ENCODE measurements around the gene TP73. TPM values are rescaled to one million over a fixed set of nuclear protein-coding genes. Genes with fewer than 3 reads are reported as not detected.
A peak's percentile ranks its signal among the peaks of the same experiment; 100 is the strongest.

TP73 gene
- total RNA-seq, 2 donors from 2014 or later = 0.26 to 13.5 TPM

- peaks cover 37% of the 10 kb centered on the region for H3K4me1 ChIP-seq
- no peak for ATAC-seq
- peak in 1 of 4 donors; percentile 8 for DNase-seq
- no peak for TF ChIP-seq CTCF (IDR thresholded peaks at IDR 0.05)
- no peak for TF ChIP-seq POLR2A (IDR thresholded peaks at IDR 0.05)
- intact Hi-C loops (cut with DNase I) = no loop called here
- no peaks in the 10 kb centered on the region for H3K27me3 ChIP-seq
- no peak overlapping the region for H3K4me3 ChIP-seq
- no peak overlapping the region for H3K27ac ChIP-seq
- H3K36me3 ChIP-seq (replicated peaks in 1 of 2; ENCODE audit: insufficient read depth in 1 of 2, low read depth in 2 of 2) = no peaks in the 10 kb centered on the region
- 81 to 91% methylated on average over 15 to 17 of the region's 17 CpGs for WGBS, 2 donors
- H3K9me3 ChIP-seq = no peaks in the 10 kb centered on the region
Observed at GRCh38 chr1:3672971-3673361, 20.6 kb downstream of the TP73 start.

GRCh38 chr1:3673381-3674099, 21.2 kb downstream of the TP73 start:
- Histone ChIP-seq H3K36me3 (replicated peaks in 1 of 2; ENCODE audit: insufficient read depth in 1 of 2, low read depth in 2 of 2) (no peaks in the 10 kb centered on the region), H3K27ac (no peak overlapping the region), H3K27me3 (no peaks in the 10 kb centered on the region), H3K4me1 (peaks cover 34% of the 10 kb centered on the region), H3K9me3 (no peaks in the 10 kb centered on the region), H3K4me3 (no peak overlapping the region)
- WGBS, 2 donors = 85 to 91% methylated on average over 17 to 24 of the region's 25 CpGs
- intact Hi-C loops (cut with DNase I) = no loop called here
- DNase-seq (peak in 1 of 4 donors; percentile 11), ATAC-seq (no peak)
- TF ChIP-seq CTCF (IDR thresholded peaks at IDR 0.05) (no peak), POLR2A (IDR thresholded peaks at IDR 0.05) (no peak)

- Histone ChIP-seq H3K4me1 (peaks cover 26% of the 10 kb centered on the region), H3K36me3 (replicated peaks in 1 of 2; ENCODE audit: insufficient read depth in 1 of 2, low read depth in 2 of 2) (no peaks in the 10 kb centered on the region), H3K9me3 (no peaks in the 10 kb centered on the region), H3K27me3 (no peaks in the 10 kb centered on the region), H3K27ac (no peak overlapping the region), H3K4me3 (no peak overlapping the region)
- TF ChIP-seq POLR2A (IDR thresholded peaks at IDR 0.05) = no peak
- TF ChIP-seq CTCF (IDR thresholded peaks at IDR 0.05) = no peak
- ATAC-seq (peak; percentile 75), DNase-seq (peak; percentile 35 to 62 (median 57))
- WGBS, 2 donors = 40 to 45% methylated on average over 16 to 29 of the region's 30 CpGs
- intact Hi-C loops (cut with DNase I) = no loop called here
Observed at GRCh38 chr1:3674100-3675094, 22.1 kb downstream of the TP73 start.

- Histone ChIP-seq H3K36me3 (replicated peaks in 1 of 2; ENCODE audit: insufficient read depth in 1 of 2, low read depth in 2 of 2) (no peaks in the 10 kb centered on the region), H3K27ac (no peak overlapping the region), H3K27me3 (no peaks in the 10 kb centered on the region), H3K9me3 (no peaks in the 10 kb centered on the region), H3K4me3 (no peak overlapping the region), H3K4me1 (peaks cover 23% of the 10 kb centered on the region)
- TF ChIP-seq CTCF (IDR thresholded peaks at IDR 0.05) = no peak
- TF ChIP-seq POLR2A (IDR thresholded peaks at IDR 0.05) = no peak
- intact Hi-C loops (cut with DNase I) = no loop called here
- ATAC-seq (no peak), DNase-seq (no peak)
- 64 to 76% methylated on average over 3 to 11 of the region's 11 CpGs for whole genome bisulfite sequencing, 2 donors
Observed at GRCh38 chr1:3675436-3675835, 23.1 kb downstream of the TP73 start.
